ENCODE data around the gene ICAM1. TPM values are rescaled to one million over a fixed set of nuclear protein-coding genes. Genes with fewer than 3 reads are reported as not detected.

ICAM1 gene

GRCh38 chr19:10334588-10335351 lies 63.9 kb downstream of the ICAM1 start:
- H3K27me3 ChIP-seq (ENCODE audit: control insufficient read depth, insufficient read depth, low read length), result peaks cover 5% of the 10 kb centered on the region
- H3K4me2 ChIP-seq (ENCODE audit: low read length), result peak overlapping the region; percentile 99
- H3K9ac ChIP-seq (ENCODE audit: low read depth, low read length), result peak overlapping the region; percentile 96
- H3K4me1 ChIP-seq (ENCODE audit: control insufficient read depth, insufficient read depth, low read length), result peaks cover 18% of the 10 kb centered on the region
- H3K9me3 ChIP-seq (replicated peaks; ENCODE audit: low read length), result no peaks in the 10 kb centered on the region
- H3K36me3 ChIP-seq (ENCODE audit: insufficient read depth, low read length), result peaks cover 6% of the 10 kb centered on the region
- H3K4me3 ChIP-seq (ENCODE audit: low read length), result peak overlapping the region; percentile 94

GRCh38 chr19:10335352-10335985 lies 64.5 kb downstream of the ICAM1 start:
- Histone ChIP-seq H3K4me3 (ENCODE audit: low read length) (no peak overlapping the region), H3K9ac (ENCODE audit: low read depth, low read length) (no peak overlapping the region), H3K4me1 (ENCODE audit: control insufficient read depth, insufficient read depth, low read length) (peaks cover 18% of the 10 kb centered on the region)

More at GRCh38 chr19:10335352-10335985, 64.5 kb downstream of the ICAM1 start:
- Histone ChIP-seq H3K9me3 (replicated peaks; ENCODE audit: low read length) (no peaks in the 10 kb centered on the region), H3K4me2 (ENCODE audit: low read length) (peak overlapping the region; percentile 99), H3K27me3 (ENCODE audit: control insufficient read depth, insufficient read depth, low read length) (peaks cover 5% of the 10 kb centered on the region), H3K36me3 (ENCODE audit: insufficient read depth, low read length) (peaks cover under 1% of the 10 kb centered on the region)

Small RNA genes lying within 50 kb of the gene (small RNA-seq; reads per million reads assigned to genes)
- not detected for gene AC011511.1
- not detected for gene AC011511.4
- gene MIR4322, result not detected
